OCI-LY1 (cell line): ENCODE measurements around the gene SNX8.
"Not testable (repeated sequence)": the region's sequence is repeated elsewhere in the genome, so short reads cannot be mapped to it uniquely, and the experiment has no call there.

Experiments
- H2AFZ ChIP-seq: fragments of 200-600 bp; sonication (generic), shearing (Covaris generic); 2 replicates; pipeline ENCODE4 v1.6.0; 2014; ENCODE audit warnings: antibody characterized with exemption, mild to moderate bottlenecking, low read length
- H3F3A ChIP-seq: fragments of 200-600 bp; sonication (generic), shearing (Covaris generic); 2 replicates; pipeline ENCODE4 v1.6.0; 2014; ENCODE audit warnings: mild to moderate bottlenecking, antibody characterized with exemption, low read length, moderate library complexity; ENCODE audit not compliant: insufficient read depth
- H3K27ac ChIP-seq: fragments of 200-600 bp; sonication (generic); 2 replicates; pipeline ENCODE4 v1.5.1; 2014; ENCODE audit warnings: low read length, mixed run types, mild to moderate bottlenecking, low read depth; ENCODE audit not compliant: poor library complexity, severe bottlenecking
- H3K27me3 ChIP-seq: fragments of 200-600 bp; sonication (generic); 2 replicates; pipeline ENCODE4 v1.6.0; 2014; ENCODE audit warnings: antibody characterized with exemption, mild to moderate bottlenecking, low read length, moderate library complexity; ENCODE audit not compliant: insufficient read depth
- H3K36me3 ChIP-seq: fragments of 200-600 bp; sonication (generic); 2 replicates; pipeline ENCODE4 v1.6.1; 2014; ENCODE audit warnings: mild to moderate bottlenecking, antibody characterized with exemption, low read length, moderate library complexity, mixed read lengths; ENCODE audit not compliant: insufficient read depth
- H3K4me1 ChIP-seq: fragments of 200-600 bp; sonication (generic); 2 replicates; pipeline ENCODE4 v1.5.1; 2014; ENCODE audit warnings: mild to moderate bottlenecking, low read length, moderate library complexity; ENCODE audit not compliant: insufficient read depth, severe bottlenecking
- H3K4me2 ChIP-seq: fragments of 200-600 bp; sonication (generic), shearing (Covaris generic); 2 replicates; pipeline ENCODE4 v1.6.1; 2014; ENCODE audit warnings: low read length
- H3K4me3 ChIP-seq: fragments of 200-600 bp; sonication (generic); 2 replicates; pipeline ENCODE4 v1.5.1; 2014; ENCODE audit warnings: low read length, low read depth, mild to moderate bottlenecking, mixed read lengths; ENCODE audit not compliant: poor library complexity, severe bottlenecking
- H3K79me2 ChIP-seq: fragments of 200-600 bp; shearing (Covaris generic); 2 replicates; pipeline ENCODE4 v1.6.1; 2016; ENCODE audit warnings: mixed run types, low read length, mixed read lengths; ENCODE audit not compliant: insufficient read depth
- H3K9ac ChIP-seq: fragments of 200-600 bp; sonication (generic), shearing (Covaris generic); 2 replicates; pipeline ENCODE4 v1.6.1; 2014; ENCODE audit warnings: mild to moderate bottlenecking, low read length, mixed read lengths
- H3K9me2 ChIP-seq: fragments of 200-600 bp; sonication (generic), shearing (Covaris generic); 2 replicates; pipeline ENCODE4 v1.6.1; 2014; ENCODE audit warnings: low read depth, mild to moderate bottlenecking, low read length, mixed read lengths
- H3K9me3 ChIP-seq: fragments of 200-600 bp; shearing (Covaris generic); 2 replicates; pipeline ENCODE4 v1.6.1; 2014; ENCODE audit warnings: low read length, mixed read lengths
- H4K20me1 ChIP-seq: fragments of 200-600 bp; sonication (generic), shearing (Covaris generic); 2 replicates; pipeline ENCODE4 v1.6.0; 2016; ENCODE audit warnings: mild to moderate bottlenecking, low read length; ENCODE audit not compliant: insufficient read depth
- EZH2 ChIP-seq: fragments of 200-600 bp; sonication (generic), shearing (Covaris generic); IDR thresholded peaks from 2 replicates; pipeline ENCODE4 v1.8.0; 2017; ENCODE audit warnings: borderline replicate concordance, mixed run types, mild to moderate bottlenecking, antibody characterized with exemption, low read length, moderate library complexity, mixed read lengths
- TF ChIP-seq, protein P1 (sequence below): fragments of 200-600 bp; sonication (generic), shearing (Covaris generic); IDR thresholded peaks from 2 replicates; pipeline ENCODE4 v1.5.1; 2017; ENCODE audit warnings: mild to moderate bottlenecking, antibody characterized with exemption, low read length, moderate library complexity, mixed read lengths

The SNX8 gene

DNA sequence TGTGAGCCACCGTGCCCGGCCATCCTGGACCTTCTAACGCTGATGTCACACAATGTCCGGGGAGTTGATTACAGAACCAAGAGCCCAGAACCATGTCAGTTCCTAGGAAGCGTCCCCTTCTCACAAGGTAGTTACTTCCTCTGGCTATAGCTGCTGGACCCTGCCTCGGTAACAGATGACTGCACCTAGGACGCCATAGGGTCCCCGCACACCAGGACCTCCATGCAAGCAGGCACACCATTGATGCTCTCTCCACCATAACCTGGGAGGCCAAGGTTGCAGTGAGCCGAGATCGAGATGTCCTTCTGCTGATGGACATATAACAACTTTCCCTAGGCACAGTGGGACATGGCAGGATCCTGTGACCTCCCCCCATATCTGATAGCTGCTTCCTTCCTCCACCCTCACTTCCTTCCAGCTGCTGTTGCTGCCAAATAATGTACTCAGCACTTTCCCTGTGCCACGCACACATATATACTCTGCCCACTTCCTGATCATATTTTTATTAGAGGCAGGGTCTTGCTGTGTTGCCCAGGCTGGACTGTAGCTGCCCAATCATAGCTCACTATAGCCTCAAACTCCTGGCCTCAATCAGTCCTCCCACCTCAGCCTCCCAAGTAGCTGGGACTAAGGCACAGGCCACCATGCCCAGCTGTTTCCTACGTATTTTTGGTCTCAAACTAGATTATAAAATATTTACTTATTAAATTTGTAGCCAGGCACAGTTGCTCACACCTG lies 3.5 kb upstream of the SNX8 start:
- no peaks in the 10 kb centered on the region for H3K36me3 ChIP-seq
- H3K79me2 ChIP-seq = no peaks in the 10 kb centered on the region
- no peaks in the 10 kb centered on the region for H4K20me1 ChIP-seq
- H3K4me1 ChIP-seq = peaks cover 13% of the 10 kb centered on the region
- H3K9me3 ChIP-seq = no peaks in the 10 kb centered on the region
- no peak overlapping the region for H3K4me3 ChIP-seq
- H3F3A ChIP-seq = no peaks in the 10 kb centered on the region
- no peak overlapping the region for H3K27ac ChIP-seq
- no peaks in the 10 kb centered on the region for H3K9me2 ChIP-seq
- no peaks in the 10 kb centered on the region for H3K27me3 ChIP-seq
- H3K4me2 ChIP-seq = no peak overlapping the region
- no peak overlapping the region for H3K9ac ChIP-seq
- no peak overlapping the region for H2AFZ ChIP-seq
- TF ChIP-seq, protein P1, sequence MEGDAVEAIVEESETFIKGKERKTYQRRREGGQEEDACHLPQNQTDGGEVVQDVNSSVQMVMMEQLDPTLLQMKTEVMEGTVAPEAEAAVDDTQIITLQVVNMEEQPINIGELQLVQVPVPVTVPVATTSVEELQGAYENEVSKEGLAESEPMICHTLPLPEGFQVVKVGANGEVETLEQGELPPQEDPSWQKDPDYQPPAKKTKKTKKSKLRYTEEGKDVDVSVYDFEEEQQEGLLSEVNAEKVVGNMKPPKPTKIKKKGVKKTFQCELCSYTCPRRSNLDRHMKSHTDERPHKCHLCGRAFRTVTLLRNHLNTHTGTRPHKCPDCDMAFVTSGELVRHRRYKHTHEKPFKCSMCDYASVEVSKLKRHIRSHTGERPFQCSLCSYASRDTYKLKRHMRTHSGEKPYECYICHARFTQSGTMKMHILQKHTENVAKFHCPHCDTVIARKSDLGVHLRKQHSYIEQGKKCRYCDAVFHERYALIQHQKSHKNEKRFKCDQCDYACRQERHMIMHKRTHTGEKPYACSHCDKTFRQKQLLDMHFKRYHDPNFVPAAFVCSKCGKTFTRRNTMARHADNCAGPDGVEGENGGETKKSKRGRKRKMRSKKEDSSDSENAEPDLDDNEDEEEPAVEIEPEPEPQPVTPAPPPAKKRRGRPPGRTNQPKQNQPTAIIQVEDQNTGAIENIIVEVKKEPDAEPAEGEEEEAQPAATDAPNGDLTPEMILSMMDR = no peak

DNA sequence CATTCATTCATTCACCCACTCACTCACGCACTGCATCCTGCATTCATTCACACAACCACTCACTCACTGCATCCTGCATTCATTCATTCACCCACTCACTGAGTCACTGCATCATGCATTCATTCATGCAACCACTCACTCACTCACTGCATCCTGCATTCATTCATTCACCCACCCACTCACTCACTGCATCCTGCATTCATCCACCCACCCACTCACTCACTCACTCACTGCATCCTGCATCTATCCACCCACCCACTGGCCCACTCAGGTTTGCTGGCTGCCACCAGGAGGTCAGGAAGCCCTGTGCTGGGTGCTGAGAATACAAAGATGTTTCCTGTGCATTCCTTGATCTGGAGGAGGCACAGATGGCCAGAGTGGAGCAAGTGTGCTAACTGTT lies 2.3 kb upstream of the SNX8 start:
- TF ChIP-seq EZH2 = no peak
- TF ChIP-seq, protein P1 = no peak
- Histone ChIP-seq H3K4me3 (no peak overlapping the region), H3K4me2 (no peak overlapping the region), H4K20me1 (no peaks in the 10 kb centered on the region), H3K9me3 (no peaks in the 10 kb centered on the region), H3K4me1 (peaks cover 23% of the 10 kb centered on the region), H3K9me2 (no peaks in the 10 kb centered on the region), H3F3A (no peaks in the 10 kb centered on the region), H3K36me3 (no peaks in the 10 kb centered on the region; the same call in 1 of the 2 replicates), H2AFZ (no peak overlapping the region), H3K27ac (no peak overlapping the region), H3K79me2 (no peaks in the 10 kb centered on the region), H3K27me3 (peaks cover 5% of the 10 kb centered on the region; the same call in 1 of the 2 replicates), H3K9ac (no peak overlapping the region)

- Histone ChIP-seq H4K20me1 (no peaks in the 10 kb centered on the region), H3K27me3 (peaks cover 5% of the 10 kb centered on the region; the same call in 1 of the 2 replicates), H3K4me1 (peaks cover 23% of the 10 kb centered on the region), H3K79me2 (no peaks in the 10 kb centered on the region), H3F3A (no peaks in the 10 kb centered on the region), H3K36me3 (no peaks in the 10 kb centered on the region; the same call in 1 of the 2 replicates), H3K4me3 (no peak overlapping the region), H3K4me2 (no peak overlapping the region), H3K9me3 (no peaks in the 10 kb centered on the region), H3K9ac (no peak overlapping the region), H3K9me2 (no peaks in the 10 kb centered on the region), H2AFZ (no peak overlapping the region), H3K27ac (no peak overlapping the region)
- TF ChIP-seq, protein P1 = no peak
- TF ChIP-seq EZH2 = no peak
These were observed 1.5 kb upstream of the SNX8 start for GRCh38 chr7:2315787-2316186.

DNA sequence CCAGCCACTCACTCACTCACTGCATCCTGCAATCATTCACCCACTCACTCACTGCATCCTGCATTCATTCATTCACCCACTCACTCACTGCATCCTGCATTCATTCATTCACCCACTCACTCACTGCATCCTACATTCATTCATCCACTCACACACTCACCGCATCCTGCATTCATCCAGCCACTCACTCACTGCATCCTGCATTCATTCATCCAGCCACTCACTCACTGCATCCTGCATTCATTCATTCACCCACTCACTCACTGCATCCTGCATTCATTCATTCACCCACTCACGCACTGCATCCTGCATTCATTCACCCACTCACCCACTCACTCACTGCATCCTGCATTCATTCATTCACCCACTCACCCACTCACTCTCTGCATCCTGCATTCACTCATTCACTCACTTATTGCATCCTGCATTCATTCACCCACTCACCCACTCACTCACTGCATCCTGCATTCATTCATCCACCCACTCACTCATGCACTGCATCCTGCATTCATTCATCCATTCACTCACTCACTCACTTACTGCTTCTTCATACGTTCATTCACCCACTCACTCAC lies 802 bp upstream of the SNX8 start:
- H3K4me3 ChIP-seq = peak overlapping the region; percentile 20

More for the DNA sequence above, 802 bp upstream of the SNX8 start:
- not testable (repeated sequence) for H3K27me3 ChIP-seq, H2AFZ ChIP-seq, H3F3A ChIP-seq, H3K9me3 ChIP-seq, H3K9me2 ChIP-seq, H3K36me3 ChIP-seq, H4K20me1 ChIP-seq, H3K79me2 ChIP-seq, H3K27ac ChIP-seq, H3K9ac ChIP-seq
- Histone ChIP-seq H3K4me1 (peaks cover 23% of the 10 kb centered on the region), H3K4me2 (peak overlapping the region; percentile 26; the same call in 1 of the 2 replicates)
